NCI-H345 treated with DMSO at 0.1 percent for 48 hours (cell line): Measurements from ENCODE around the gene GPATCH11.

Experiments used
- DNase-seq: peaks from one replicate; lab custom pipeline; 2025; ENCODE audit not compliant: unreplicated experiment; lab: John Stamatoyannopoulos, UW

Gene GPATCH11

GRCh38 chr2:37105150-37105549 is 20.8 kb downstream of the GPATCH11 start:
- DNase-seq, result no peak

- no peak for DNase-seq
Observed at GRCh38 chr2:37109523-37109922, 25.2 kb downstream of the GPATCH11 start.

- no peak for DNase-seq
Observed at GRCh38 chr2:37110306-37111212, 26.2 kb downstream of the GPATCH11 start.

- DNase-seq, result no peak
Observed at GRCh38 chr2:37111958-37112357, 27.6 kb downstream of the GPATCH11 start.

GRCh38 chr2:37117566-37117965 is 33.2 kb downstream of the GPATCH11 start:
- no peak for DNase-seq

GRCh38 chr2:37119157-37119556 is 34.8 kb downstream of the GPATCH11 start:
- no peak for DNase-seq

- no peak for DNase-seq
Observed at GRCh38 chr2:37125416-37125815, 41.1 kb downstream of the GPATCH11 start.

- no peak for DNase-seq
Observed at GRCh38 chr2:37132914-37133313, 48.6 kb downstream of the GPATCH11 start.

- DNase-seq, result no peak
Observed at GRCh38 chr2:37142546-37142945, 58.2 kb downstream of the GPATCH11 start.

GRCh38 chr2:37143974-37144373 is 59.7 kb downstream of the GPATCH11 start:
- no peak for DNase-seq

GRCh38 chr2:37146062-37146461 is 61.7 kb downstream of the GPATCH11 start:
- no peak for DNase-seq

GRCh38 chr2:37148325-37148724 is 64.0 kb downstream of the GPATCH11 start:
- no peak for DNase-seq
